Stimulated activated CD8-positive, alpha-beta memory T cell treated with anti-CD3 and anti-CD28 coated beads, Interleukin-7, amount 100 ng/mL, for 4 hours (primary cell): Measurements from ENCODE around the gene CACNA1C.

ENCODE experiments used
- DNase-seq, 2 donors: peaks; one replicate each; pipeline ENCODE4 v3.0.0-alpha.2; 2020; ENCODE audit warnings: low read depth in 2 of 2

The CACNA1C gene

GRCh38 chr12:2231011-2231595 is 178.3 kb downstream of the CACNA1C start:
- no peak for DNase-seq

GRCh38 chr12:2231956-2232355 is 179.2 kb downstream of the CACNA1C start:
- DNase-seq, result no peak

- no peak for DNase-seq
Observed at GRCh38 chr12:2233034-2233433, 180.2 kb downstream of the CACNA1C start.

- DNase-seq, result no peak
Observed at GRCh38 chr12:2234091-2234490, 181.3 kb downstream of the CACNA1C start.

GRCh38 chr12:2234646-2235350 is 182.0 kb downstream of the CACNA1C start:
- no peak for DNase-seq

GRCh38 chr12:2236506-2237294 is 183.9 kb downstream of the CACNA1C start:
- DNase-seq, result no peak

- no peak for DNase-seq
Observed at GRCh38 chr12:2238111-2238510, 185.3 kb downstream of the CACNA1C start.

- DNase-seq, result no peak
Observed at GRCh38 chr12:2239381-2239871, 186.6 kb downstream of the CACNA1C start.

GRCh38 chr12:2240390-2240789 is 187.6 kb downstream of the CACNA1C start:
- DNase-seq, result no peak

- no peak for DNase-seq
Observed at GRCh38 chr12:2240984-2241383, 188.2 kb downstream of the CACNA1C start.

- DNase-seq, result no peak
Observed at GRCh38 chr12:2242216-2242615, 189.4 kb downstream of the CACNA1C start.

GRCh38 chr12:2242816-2243215 is 190.0 kb downstream of the CACNA1C start:
- DNase-seq, result no peak

GRCh38 chr12:2243275-2243674 is 190.5 kb downstream of the CACNA1C start:
- DNase-seq, result no peak

- DNase-seq, result no peak
Observed at GRCh38 chr12:2244013-2244861, 191.4 kb downstream of the CACNA1C start.

- DNase-seq, result no peak
Observed at GRCh38 chr12:2246358-2246757, 193.6 kb downstream of the CACNA1C start.

GRCh38 chr12:2247120-2247519 is 194.3 kb downstream of the CACNA1C start:
- DNase-seq, result no peak

GRCh38 chr12:2247596-2247995 is 194.8 kb downstream of the CACNA1C start:
- no peak for DNase-seq

GRCh38 chr12:2248087-2248900 is 195.5 kb downstream of the CACNA1C start:
- DNase-seq, result no peak

- no peak for DNase-seq
Observed at GRCh38 chr12:2248901-2249381, 196.2 kb downstream of the CACNA1C start.

- no peak for DNase-seq
Observed at GRCh38 chr12:2250797-2251196, 198.0 kb downstream of the CACNA1C start.
